Activated CD4-positive, alpha-beta T cell treated with anti-CD3 and anti-CD28 coated beads for 4 hours (primary cell): Measurements from ENCODE around the gene SNX1.
"Not testable (repeated sequence)": the region's sequence is repeated elsewhere in the genome, so short reads cannot be mapped to it uniquely, and the experiment has no call there.

Experiments used
- DNase-seq, 2 donors: peaks; one replicate each; pipeline ENCODE4 v3.0.0-alpha.2; 2020

The SNX1 gene

DNA sequence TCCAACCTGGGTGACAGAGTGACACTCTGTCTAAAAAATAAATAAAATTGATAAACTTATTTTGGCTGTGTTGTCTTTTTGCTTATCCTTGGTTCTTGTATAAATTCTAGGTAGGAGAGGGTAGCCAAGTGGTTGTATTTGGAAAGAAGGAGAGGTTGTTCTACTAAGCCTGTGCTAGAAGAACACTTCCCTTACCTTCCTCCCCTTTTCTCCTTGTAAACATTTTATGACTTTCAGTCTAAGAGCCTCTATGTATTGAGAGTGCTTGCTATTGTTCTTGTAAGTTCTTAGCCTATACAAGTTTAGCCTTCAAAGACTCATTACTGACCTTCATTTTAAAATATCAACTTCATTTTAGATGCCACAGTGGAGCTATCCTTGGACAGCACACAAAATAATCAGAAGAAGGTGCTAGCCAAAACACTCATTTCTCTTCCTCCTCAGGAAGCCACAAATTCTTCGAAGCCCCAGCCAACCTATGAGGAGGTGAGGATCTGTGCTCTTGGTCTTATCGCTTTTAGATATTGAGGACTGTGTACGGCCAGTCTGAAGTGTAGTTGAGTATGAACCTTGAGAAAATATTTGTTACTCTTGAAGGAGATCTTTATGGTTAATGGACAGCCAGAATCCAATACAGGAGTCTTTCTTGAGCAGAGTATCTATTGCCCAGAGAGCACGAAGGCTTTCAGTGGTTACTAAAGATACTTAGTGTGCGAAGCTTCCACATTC is 22.1 kb downstream of the SNX1 start:
- no peak for DNase-seq

GRCh38 chr15:64120322-64120721 is 24.5 kb downstream of the SNX1 start:
- DNase-seq: not testable (repeated sequence)

- DNase-seq: no peak
These were observed 25.8 kb downstream of the SNX1 start for GRCh38 chr15:64121614-64122013.

- DNase-seq: no peak
These were observed 26.7 kb downstream of the SNX1 start for GRCh38 chr15:64122444-64122843.

DNA sequence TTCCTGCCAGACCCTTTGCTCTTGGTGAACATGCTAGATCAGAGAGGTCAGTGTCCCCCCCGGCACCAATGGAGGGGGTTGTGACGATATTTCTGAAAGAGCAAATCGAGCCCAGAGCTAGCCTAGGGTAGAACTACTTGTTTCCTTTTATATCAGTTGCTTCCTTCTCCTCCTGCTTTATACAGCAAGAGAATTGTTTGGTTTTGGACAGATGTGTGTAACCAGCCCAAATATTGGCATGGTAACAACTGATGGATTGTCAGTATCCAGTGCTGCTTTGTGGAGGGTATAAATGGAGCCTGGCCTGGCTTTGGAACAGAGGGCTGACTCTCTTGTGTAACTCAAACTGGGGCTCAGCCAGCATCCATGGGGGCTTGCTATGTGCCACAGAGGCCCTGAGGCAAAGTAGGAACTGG is 27.2 kb downstream of the SNX1 start:
- DNase-seq: no peak

DNA sequence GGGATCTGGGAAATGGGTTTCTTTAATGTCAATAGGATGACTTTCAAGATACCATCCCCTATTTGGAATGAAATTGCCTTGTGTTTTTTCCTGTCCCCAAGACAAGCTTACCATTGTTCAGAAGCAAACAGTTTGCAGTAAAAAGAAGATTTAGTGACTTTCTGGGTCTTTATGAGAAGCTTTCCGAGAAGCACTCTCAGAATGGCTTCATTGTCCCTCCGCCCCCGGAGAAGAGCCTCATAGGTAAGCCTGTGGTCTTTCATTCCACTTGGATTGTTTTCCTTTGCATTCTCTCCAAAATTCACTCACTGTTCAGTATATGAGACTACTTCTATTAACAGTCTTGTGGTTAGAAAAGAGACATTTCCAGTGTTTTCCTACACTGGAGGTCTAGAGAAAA is 30.2 kb downstream of the SNX1 start:
- no peak for DNase-seq

GRCh38 chr15:64127521-64128270 is 31.9 kb downstream of the SNX1 start:
- DNase-seq: no peak

DNA sequence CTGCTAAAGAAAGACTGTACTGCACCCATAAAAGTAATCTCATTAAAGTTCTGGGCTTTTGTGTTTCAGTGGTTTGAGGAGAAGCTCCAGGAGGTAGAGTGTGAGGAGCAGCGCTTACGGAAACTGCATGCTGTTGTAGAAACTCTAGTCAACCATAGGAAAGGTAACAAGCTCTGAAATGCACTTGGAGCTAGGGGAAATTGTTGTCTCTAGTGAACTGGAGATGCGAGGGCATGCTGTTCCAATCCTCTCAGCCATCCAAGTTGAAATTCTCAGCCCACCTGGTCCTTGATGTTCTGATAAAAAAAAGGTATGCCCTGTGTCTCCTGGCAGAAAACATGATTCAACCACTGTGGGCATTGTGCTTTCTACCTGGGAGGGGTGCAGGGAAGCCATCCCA is 34.4 kb downstream of the SNX1 start:
- no peak for DNase-seq

DNA sequence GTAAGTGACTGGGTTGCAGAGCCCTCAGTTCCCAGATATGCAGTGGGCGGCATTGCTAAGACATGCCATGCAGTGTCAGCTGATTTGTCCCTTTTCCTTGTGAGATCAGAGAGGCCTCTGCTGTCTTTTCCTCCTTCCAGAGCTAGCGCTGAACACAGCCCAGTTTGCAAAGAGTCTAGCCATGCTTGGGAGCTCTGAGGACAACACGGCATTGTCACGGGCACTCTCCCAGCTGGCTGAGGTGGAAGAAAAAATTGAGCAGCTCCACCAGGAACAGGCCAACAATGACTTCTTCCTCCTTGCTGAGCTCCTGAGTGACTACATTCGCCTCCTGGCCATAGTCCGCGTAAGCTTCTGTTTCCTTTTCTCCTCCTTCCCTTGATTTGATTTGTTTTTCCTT is 35.8 kb downstream of the SNX1 start:
- no peak for DNase-seq

GRCh38 chr15:64132217-64132616 is 36.4 kb downstream of the SNX1 start:
- DNase-seq: no peak

DNA sequence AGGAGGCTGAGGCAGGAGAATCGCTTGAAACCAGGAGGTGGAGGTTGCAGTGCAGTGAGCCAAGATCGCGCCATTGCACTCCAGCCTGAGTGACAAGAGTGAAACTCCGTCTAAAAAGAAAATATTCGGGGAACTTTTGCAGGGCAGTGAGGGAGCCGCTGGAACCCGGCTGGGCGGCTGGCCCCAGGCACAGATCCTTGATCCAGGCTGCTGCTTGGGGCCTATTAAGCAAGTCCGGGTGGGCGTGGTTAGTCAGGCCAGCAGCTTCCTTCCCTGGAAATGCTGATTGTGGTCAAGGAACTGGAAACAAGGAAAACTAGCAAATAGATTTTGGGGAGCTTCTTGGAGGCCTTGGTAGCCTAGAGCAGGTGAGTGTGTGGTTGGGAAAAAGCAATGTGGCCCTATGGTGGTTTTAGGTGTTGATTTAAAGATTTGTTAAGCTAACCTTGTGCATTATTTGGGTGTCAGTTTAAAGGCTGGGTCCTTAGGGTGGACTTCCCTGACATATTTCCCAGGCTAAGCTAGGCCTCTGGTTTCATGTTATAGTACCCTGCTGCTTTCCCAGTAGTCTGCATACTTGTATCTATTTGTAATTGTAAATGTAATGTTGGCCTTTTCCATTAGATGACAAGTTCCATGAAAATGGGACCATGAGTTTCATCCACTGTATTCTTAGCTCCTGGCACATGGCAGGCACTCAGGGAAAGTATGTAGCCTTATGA is 38.0 kb downstream of the SNX1 start:
- no peak for DNase-seq

- DNase-seq: no peak
These were observed 38.6 kb downstream of the SNX1 start for GRCh38 chr15:64134345-64134829.

- DNase-seq: no peak
These were observed 40.6 kb downstream of the SNX1 start for GRCh38 chr15:64136347-64136746.

GRCh38 chr15:64137226-64137833 is 41.5 kb downstream of the SNX1 start:
- DNase-seq: no peak

GRCh38 chr15:64138331-64138941 is 42.7 kb downstream of the SNX1 start:
- DNase-seq: no peak

- DNase-seq: no peak
These were observed 46.2 kb downstream of the SNX1 start for GRCh38 chr15:64141798-64142512.

- DNase-seq: no peak
These were observed 47.5 kb downstream of the SNX1 start for GRCh38 chr15:64143276-64143675.

GRCh38 chr15:64144192-64144564 is 48.4 kb downstream of the SNX1 start:
- no peak for DNase-seq

- DNase-seq: no peak
These were observed 48.9 kb downstream of the SNX1 start for GRCh38 chr15:64144565-64145281.

- DNase-seq: no peak
These were observed 50.3 kb downstream of the SNX1 start for GRCh38 chr15:64146041-64146440.

DNA sequence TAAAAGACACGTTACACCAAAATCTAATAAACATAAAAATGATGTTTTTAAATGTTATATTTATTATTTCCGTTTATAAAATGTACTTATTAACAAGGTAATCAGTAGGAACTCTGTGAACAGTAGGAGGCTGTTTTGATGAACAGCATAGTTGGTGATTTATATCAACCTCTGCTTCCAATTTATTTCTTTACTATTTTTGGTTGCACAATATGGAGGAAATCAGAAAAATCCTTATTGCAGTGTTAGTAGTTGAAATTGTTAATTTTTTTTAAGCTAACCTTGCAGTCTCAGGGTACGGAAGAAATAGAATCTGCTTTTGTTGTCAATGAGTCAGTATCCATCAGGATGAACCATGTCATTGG is 50.7 kb downstream of the SNX1 start:
- DNase-seq: no peak
